Measurements from ENCODE around the gene PRKAG1.

GRCh38 chr12:48952691-48953090, 65.9 kb downstream of the PRKAG1 start:
- TF ChIP-seq CTCF (IDR thresholded peaks at IDR 0.05) (no peak), POLR2A (IDR thresholded peaks at IDR 0.05) (no peak)

Measured in Peyer's patch (tissue), 4 donors.